ENCODE measurements around the gene VPS36.

DNA sequence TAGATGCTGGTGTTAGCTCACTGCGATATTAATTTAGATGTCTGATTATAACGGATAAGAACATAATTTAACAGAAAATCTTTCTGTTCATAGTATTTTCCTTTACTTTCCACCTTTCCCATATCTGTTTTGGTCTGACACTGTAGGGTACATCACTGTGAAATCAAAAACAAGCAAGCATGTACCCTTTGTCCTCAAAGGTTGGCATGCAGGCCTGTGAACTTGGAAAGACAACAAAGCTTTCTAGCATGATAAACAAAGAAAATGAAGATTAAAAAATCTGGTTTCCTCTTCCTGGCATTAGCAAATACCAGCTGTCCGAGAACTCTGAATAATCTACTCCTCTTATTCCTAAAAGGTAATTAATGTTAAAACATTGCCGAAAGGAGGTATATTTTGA, 76.0 kb downstream of the VPS36 start:
- TF ChIP-seq, protein P1, sequence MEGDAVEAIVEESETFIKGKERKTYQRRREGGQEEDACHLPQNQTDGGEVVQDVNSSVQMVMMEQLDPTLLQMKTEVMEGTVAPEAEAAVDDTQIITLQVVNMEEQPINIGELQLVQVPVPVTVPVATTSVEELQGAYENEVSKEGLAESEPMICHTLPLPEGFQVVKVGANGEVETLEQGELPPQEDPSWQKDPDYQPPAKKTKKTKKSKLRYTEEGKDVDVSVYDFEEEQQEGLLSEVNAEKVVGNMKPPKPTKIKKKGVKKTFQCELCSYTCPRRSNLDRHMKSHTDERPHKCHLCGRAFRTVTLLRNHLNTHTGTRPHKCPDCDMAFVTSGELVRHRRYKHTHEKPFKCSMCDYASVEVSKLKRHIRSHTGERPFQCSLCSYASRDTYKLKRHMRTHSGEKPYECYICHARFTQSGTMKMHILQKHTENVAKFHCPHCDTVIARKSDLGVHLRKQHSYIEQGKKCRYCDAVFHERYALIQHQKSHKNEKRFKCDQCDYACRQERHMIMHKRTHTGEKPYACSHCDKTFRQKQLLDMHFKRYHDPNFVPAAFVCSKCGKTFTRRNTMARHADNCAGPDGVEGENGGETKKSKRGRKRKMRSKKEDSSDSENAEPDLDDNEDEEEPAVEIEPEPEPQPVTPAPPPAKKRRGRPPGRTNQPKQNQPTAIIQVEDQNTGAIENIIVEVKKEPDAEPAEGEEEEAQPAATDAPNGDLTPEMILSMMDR (IDR thresholded peaks at IDR 0.05) = no peak
- no peak for TF ChIP-seq POLR2A (IDR thresholded peaks at IDR 0.05)

Data from thyroid gland (tissue), 4 donors.